GM23338 (cell line): ENCODE results near the gene RUNX1. TPM values are rescaled to one million over a fixed set of nuclear protein-coding genes. Genes with fewer than 3 reads are reported as not detected.

Experiments used
- ATAC-seq: fragments of 200-7000 bp; cut with Tn5 transposase; 3 replicates; pipeline ENCODE4 v1.9.1; 2020
- DNase-seq: peaks from one replicate; pipeline ENCODE4 v3.0.0-alpha.2; 2015; ENCODE audit warnings: low spot score
- H2AFZ ChIP-seq: fragments of 200-600 bp; sonication (generic); 2 replicates; pipeline ENCODE4 v1.8.0; 2016; ENCODE audit warnings: antibody characterized with exemption, mild to moderate bottlenecking, moderate library complexity
- H3F3A ChIP-seq: fragments of 200-600 bp; sonication (generic); replicated peaks from 2 replicates; pipeline ENCODE4 v1.8.0; 2017; ENCODE audit warnings: antibody characterized with exemption, mixed run types, low read depth
- H3K27ac ChIP-seq: fragments of 200-600 bp; sonication (generic); 2 replicates; pipeline ENCODE4 v1.6.1; 2016; ENCODE audit warnings: low read depth
- H3K27me3 ChIP-seq: fragments of 200-600 bp; sonication (generic); 2 replicates; pipeline ENCODE4 v1.8.0; 2016; ENCODE audit warnings: mild to moderate bottlenecking, mixed run types, moderate library complexity; ENCODE audit not compliant: insufficient read depth
- H3K36me3 ChIP-seq: fragments of 200-600 bp; sonication (generic); 2 replicates; pipeline ENCODE4 v1.8.0; 2016; ENCODE audit warnings: mild to moderate bottlenecking; ENCODE audit not compliant: insufficient read depth
- H3K4me1 ChIP-seq: fragments of 200-600 bp; sonication (generic); 2 replicates; pipeline ENCODE4 v1.8.0; 2016; ENCODE audit warnings: mild to moderate bottlenecking, moderate library complexity; ENCODE audit not compliant: insufficient read depth
- H3K4me2 ChIP-seq: fragments of 200-600 bp; sonication (generic); 2 replicates; pipeline ENCODE4 v1.7.1; 2017; ENCODE audit warnings: mixed run types
- H3K4me3 ChIP-seq: fragments of 200-600 bp; sonication (generic); 2 replicates; pipeline ENCODE4 v1.6.1; 2016; ENCODE audit warnings: mixed run types
- H3K79me2 ChIP-seq: fragments of 200-600 bp; sonication (generic); replicated peaks from 2 replicates; pipeline ENCODE4 v1.8.0; 2017; ENCODE audit warnings: mild to moderate bottlenecking; ENCODE audit not compliant: insufficient read depth
- H3K9me2 ChIP-seq: fragments of 200-600 bp; sonication (generic); 2 replicates; pipeline ENCODE4 v1.8.0; 2017; ENCODE audit not compliant: insufficient read depth
- H4K20me1 ChIP-seq: fragments of 200-600 bp; sonication (generic); replicated peaks from 2 replicates; pipeline ENCODE4 v1.8.0; 2017; ENCODE audit warnings: mild to moderate bottlenecking; ENCODE audit not compliant: insufficient read depth
- H3K27ac Mint-ChIP-seq: 2 replicates; pipeline ENCODE4 v1.8.0; 2020; ENCODE audit warnings: inconsistent platforms, mild to moderate bottlenecking, moderate library complexity, mixed read lengths
- H3K27me3 Mint-ChIP-seq: 3 replicates; pipeline ENCODE4 v1.8.0; 2022; ENCODE audit warnings: low read depth, mild to moderate bottlenecking, moderate library complexity, mixed read lengths, inconsistent platforms; ENCODE audit not compliant: insufficient read depth, poor library complexity
- H3K36me3 Mint-ChIP-seq: 3 replicates; pipeline ENCODE4 v1.8.0; 2021; ENCODE audit warnings: low read depth, mild to moderate bottlenecking, inconsistent platforms, moderate library complexity, mixed read lengths
- H3K4me1 Mint-ChIP-seq: 3 replicates; pipeline ENCODE4 v1.8.0; 2020; ENCODE audit warnings: mild to moderate bottlenecking, inconsistent platforms, mixed read lengths
- H3K4me3 Mint-ChIP-seq: 3 replicates; pipeline ENCODE4 v1.8.0; 2021; ENCODE audit warnings: moderate library complexity, mild to moderate bottlenecking, inconsistent platforms, mixed read lengths
- H3K9me3 Mint-ChIP-seq: 3 replicates; pipeline ENCODE4 v1.8.0; 2020; ENCODE audit warnings: moderate library complexity, mild to moderate bottlenecking, inconsistent platforms, mixed read lengths
- CREB1 ChIP-seq: fragments of 250-450 bp; sonication (Bioruptor Pico); IDR thresholded peaks from 2 replicates; pipeline ENCODE4 v1.5.0; 2020; ENCODE audit warnings: low read depth, mild to moderate bottlenecking, moderate library complexity
- CTCF ChIP-seq, 2 experiments: fragments of 200-600 bp in 1 of 2; sonication (generic) in 1 of 2; conservative IDR thresholded peaks; 2 replicates each; pipeline versions ENCODE4 v1.5.1 to v1.6.1; 2016 to 2017; ENCODE audit warnings: antibody characterized with exemption in 2 of 2, low read depth in 2 of 2, mild to moderate bottlenecking in 2 of 2, moderate library complexity in 1 of 2
- EZH2 ChIP-seq: fragments of 200-600 bp; sonication (generic); IDR thresholded peaks from one replicate; pipeline ENCODE4 v1.8.0; 2017; ENCODE audit warnings: antibody characterized with exemption, mild to moderate bottlenecking, low read depth; ENCODE audit not compliant: unreplicated experiment
- JUNB ChIP-seq: IDR thresholded peaks from one replicate; pipeline ENCODE4 v1.6.1; 2016; ENCODE audit warnings: antibody characterized with exemption; ENCODE audit not compliant: unreplicated experiment
- NANOG ChIP-seq: IDR thresholded peaks from 2 replicates; pipeline ENCODE4 v1.6.1; 2016; ENCODE audit warnings: antibody characterized with exemption, borderline replicate concordance
- POLR2AphosphoS5 ChIP-seq: IDR thresholded peaks from 2 replicates; pipeline ENCODE4 v1.6.1; 2016; ENCODE audit warnings: antibody characterized with exemption, low read depth
- REST ChIP-seq: IDR thresholded peaks from one replicate; pipeline ENCODE4 v1.6.1; 2018; ENCODE audit warnings: antibody characterized with exemption; ENCODE audit not compliant: unreplicated experiment
- STAT1 ChIP-seq: IDR thresholded peaks from one replicate; pipeline ENCODE4 v1.6.1; 2016; ENCODE audit warnings: antibody characterized with exemption; ENCODE audit not compliant: unreplicated experiment
- ZNF114 ChIP-seq: fragments of 250-450 bp; sonication (Bioruptor Pico); IDR thresholded peaks from 2 replicates; pipeline ENCODE4 v1.5.0; 2020; ENCODE audit warnings: mild to moderate bottlenecking, moderate library complexity
- ZNF462 ChIP-seq: fragments of 250-450 bp; sonication (Bioruptor Pico); IDR thresholded peaks from 2 replicates; pipeline ENCODE4 v1.5.0; 2020; ENCODE audit warnings: mild to moderate bottlenecking, moderate library complexity
- polyA plus RNA-seq: library from polyadenylated mRNA; unstranded; fragments of >200 nt; fragmentation: Nextera tagmentation; extraction: Ambion mirVana; gene quantifications from 2 replicates; pipeline ENCODE4 v1.2.1, GENCODE V29; 2016
- total RNA-seq: library from RNA; depleted of rRNA; stranded (reverse); fragments of >200 nt; shearing (Covaris generic); gene quantifications from 2 replicates; pipeline ENCODE4 v1.2.3, GENCODE V29; 2014

The RUNX1 gene
- total and polyA plus RNA-seq, 2 experiments from 2014 or later, result 0.29 to 1.1 TPM

GRCh38 chr21:35005560-35006224 is 43.4 kb downstream of the RUNX1 start:
- Mint-ChIP-seq H3K4me1 (no peaks in the 10 kb centered on the region), H3K36me3 (no peaks in the 10 kb centered on the region), H3K27me3 (no peaks in the 10 kb centered on the region), H3K9me3 (no peaks in the 10 kb centered on the region), H3K27ac (no peak overlapping the region), H3K4me3 (no peak overlapping the region)
- no peak overlapping the region for H3K4me2 ChIP-seq
- H3K9me2 ChIP-seq, result no peaks in the 10 kb centered on the region; the same call in none of the 2 replicates
- H3F3A ChIP-seq, result no peaks in the 10 kb centered on the region
- H3K4me3 ChIP-seq, result no peak overlapping the region
- no peaks in the 10 kb centered on the region for H3K27me3 ChIP-seq
- H3K4me1 ChIP-seq, result no peaks in the 10 kb centered on the region
- no peaks in the 10 kb centered on the region for H4K20me1 ChIP-seq
- H2AFZ ChIP-seq, result no peak overlapping the region
- no peaks in the 10 kb centered on the region for H3K79me2 ChIP-seq
- H3K27ac ChIP-seq, result no peak overlapping the region
- ATAC-seq (no peak), DNase-seq (no peak)
- H3K36me3 ChIP-seq, result no peaks in the 10 kb centered on the region
- TF ChIP-seq ZNF114 (CRISPR knock-in tag), result no peak
- TF ChIP-seq CREB1, result no peak
- TF ChIP-seq JUNB, result no peak
- no peak for TF ChIP-seq CTCF (conservative IDR thresholded peaks at IDR 0.05; ENCODE audit: low read depth in 2 of 2)
- no peak for TF ChIP-seq NANOG
- TF ChIP-seq STAT1, result no peak
- no peak for TF ChIP-seq REST
- no peak for TF ChIP-seq EZH2
- TF ChIP-seq ZNF462 (CRISPR knock-in tag), result no peak
- no peak for TF ChIP-seq POLR2AphosphoS5
